T-helper 1 cell (primary cell): ENCODE data around the gene POLDIP2.

Source experiments
- DNase-seq, 5 donors: peaks; one replicate each; pipeline ENCODE4 v3.0.0-alpha.2; 2012 to 2020

POLDIP2 gene

GRCh38 chr17:28315846-28316705 lies 41.3 kb downstream of the POLDIP2 start:
- DNase-seq = no peak

DNA sequence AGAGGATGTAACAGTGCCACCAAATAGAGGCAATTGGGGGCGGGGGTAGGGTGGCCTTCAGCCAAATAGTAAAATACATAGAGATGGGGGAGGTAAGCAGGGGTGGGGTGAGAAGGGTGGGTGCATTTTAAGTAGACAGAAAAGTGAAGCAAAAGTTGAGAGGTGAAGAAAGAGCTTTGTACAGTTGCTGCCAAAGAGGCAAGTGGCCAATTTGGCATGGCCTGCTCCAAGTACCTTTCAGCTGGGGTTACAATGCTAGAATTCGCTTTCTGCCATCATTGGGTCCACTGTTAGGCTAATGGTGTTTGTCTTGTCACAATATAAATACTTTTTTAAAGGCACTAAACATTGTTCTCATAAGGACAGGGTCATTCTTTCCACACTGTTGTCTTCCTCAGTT lies 43.5 kb downstream of the POLDIP2 start:
- no peak for DNase-seq

- DNase-seq = no peak
These were observed 50.3 kb downstream of the POLDIP2 start for GRCh38 chr17:28306954-28307401.

DNA sequence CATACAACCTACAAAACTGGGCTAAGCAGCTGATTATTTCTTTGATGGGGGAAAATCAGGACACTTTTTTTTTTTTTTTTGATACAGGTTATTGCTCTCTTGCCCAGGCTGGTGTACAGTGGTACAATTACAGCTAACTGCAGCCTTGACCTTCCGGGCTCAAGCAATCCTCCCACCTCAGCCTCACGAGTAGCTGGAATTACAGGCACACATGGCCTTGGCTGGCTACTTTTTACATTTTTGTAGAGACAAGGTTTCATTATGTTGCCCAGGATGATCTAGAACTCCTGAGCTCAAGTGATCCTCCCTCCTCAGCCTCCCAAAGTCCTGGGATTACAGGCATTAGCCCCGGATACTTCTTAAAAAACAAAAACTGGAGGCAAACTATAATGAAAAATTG lies 58.9 kb downstream of the POLDIP2 start:
- DNase-seq = no peak
